Measurements from ENCODE around the gene KSR1.

The KSR1 gene

DNA sequence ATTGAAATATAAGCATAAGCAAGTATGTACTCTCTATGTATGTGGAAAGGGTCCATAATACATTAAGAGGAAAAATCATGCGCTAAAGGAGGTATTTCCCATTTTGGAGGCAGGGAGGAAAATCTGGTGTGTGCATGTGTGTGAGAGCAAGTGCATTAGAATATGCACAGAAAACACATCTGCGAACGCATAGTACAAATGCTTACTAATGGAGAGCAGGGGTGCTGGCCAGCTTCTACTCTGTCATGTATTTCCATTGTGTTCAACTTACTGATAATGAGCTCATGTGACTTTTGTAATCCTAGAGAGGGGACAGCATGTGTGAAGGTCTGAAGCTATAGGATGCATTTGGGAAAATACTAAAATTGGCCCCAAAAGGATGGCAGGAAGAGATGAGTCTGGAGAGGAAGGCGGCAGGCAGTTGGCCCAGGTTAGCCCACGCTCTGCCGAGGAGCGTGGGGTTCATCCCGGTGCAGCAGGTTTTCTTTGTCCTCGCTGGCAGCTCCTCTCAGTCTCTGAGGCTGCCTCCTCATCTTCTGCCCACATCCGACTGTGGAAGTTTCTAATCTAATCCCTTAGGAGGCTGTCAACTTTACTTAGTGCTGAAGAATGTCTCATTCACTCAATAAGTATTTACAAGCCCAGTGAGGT is 17.8 kb upstream of the KSR1 start:
- in situ Hi-C loops (cut with HindIII; ENCODE audit: low pct_ligation_motif_present, low sequenced_read_pairs), result loop anchor here (25.0 kb wide), 1 partner anchor 99 kb away; no protein-coding TSS in a partner anchor

GRCh38 chr17:27439342-27439741 is 16.9 kb upstream of the KSR1 start:
- no peaks in the 10 kb centered on the region for H3K27me3 ChIP-seq (replicated peaks)
- in situ Hi-C loops (cut with HindIII; ENCODE audit: low pct_ligation_motif_present, low sequenced_read_pairs), result loop anchor here (25.0 kb wide), 1 partner anchor 98 kb away; no protein-coding TSS in a partner anchor
- TF ChIP-seq, protein P1, sequence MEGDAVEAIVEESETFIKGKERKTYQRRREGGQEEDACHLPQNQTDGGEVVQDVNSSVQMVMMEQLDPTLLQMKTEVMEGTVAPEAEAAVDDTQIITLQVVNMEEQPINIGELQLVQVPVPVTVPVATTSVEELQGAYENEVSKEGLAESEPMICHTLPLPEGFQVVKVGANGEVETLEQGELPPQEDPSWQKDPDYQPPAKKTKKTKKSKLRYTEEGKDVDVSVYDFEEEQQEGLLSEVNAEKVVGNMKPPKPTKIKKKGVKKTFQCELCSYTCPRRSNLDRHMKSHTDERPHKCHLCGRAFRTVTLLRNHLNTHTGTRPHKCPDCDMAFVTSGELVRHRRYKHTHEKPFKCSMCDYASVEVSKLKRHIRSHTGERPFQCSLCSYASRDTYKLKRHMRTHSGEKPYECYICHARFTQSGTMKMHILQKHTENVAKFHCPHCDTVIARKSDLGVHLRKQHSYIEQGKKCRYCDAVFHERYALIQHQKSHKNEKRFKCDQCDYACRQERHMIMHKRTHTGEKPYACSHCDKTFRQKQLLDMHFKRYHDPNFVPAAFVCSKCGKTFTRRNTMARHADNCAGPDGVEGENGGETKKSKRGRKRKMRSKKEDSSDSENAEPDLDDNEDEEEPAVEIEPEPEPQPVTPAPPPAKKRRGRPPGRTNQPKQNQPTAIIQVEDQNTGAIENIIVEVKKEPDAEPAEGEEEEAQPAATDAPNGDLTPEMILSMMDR (IDR thresholded peaks at IDR 0.05; ENCODE audit: low read depth, low read length, missing control alignments), result no peak
- H3K27ac ChIP-seq, result no peak overlapping the region
- no peak for DNase-seq
- no peak overlapping the region for H3K4me3 ChIP-seq (ENCODE audit: low read depth, low read length)
- no peaks in the 10 kb centered on the region for H3K36me3 ChIP-seq (replicated peaks)

More for the DNA sequence above, 17.8 kb upstream of the KSR1 start:
- Histone ChIP-seq H3K27ac (no peak overlapping the region), H3K27me3 (replicated peaks) (no peaks in the 10 kb centered on the region), H3K36me3 (replicated peaks) (no peaks in the 10 kb centered on the region), H3K4me3 (ENCODE audit: low read depth, low read length) (no peak overlapping the region)
- DNase-seq, result no peak
- TF ChIP-seq, protein P1 (IDR thresholded peaks at IDR 0.05; ENCODE audit: low read depth, low read length, missing control alignments), result no peak

DNA sequence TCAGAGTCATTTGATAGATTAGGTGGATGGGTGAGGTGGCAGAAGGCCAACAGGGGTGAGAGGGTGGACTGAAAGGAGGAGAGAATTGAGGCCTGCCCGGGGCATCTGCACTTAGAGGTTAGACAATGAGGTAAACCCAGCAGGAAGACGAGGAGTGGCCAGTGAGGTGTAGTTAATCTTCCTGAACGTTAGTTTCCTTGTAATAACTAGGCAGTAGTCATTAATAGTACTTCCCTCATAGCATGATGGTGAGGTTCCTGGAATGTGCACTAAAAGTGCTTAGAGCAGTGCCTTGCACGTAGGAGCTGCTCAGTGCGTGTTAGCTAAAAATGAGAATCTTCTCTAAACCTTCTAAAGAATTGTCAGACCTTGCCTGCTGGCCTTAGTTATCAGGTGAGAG is 13.5 kb upstream of the KSR1 start:
- in situ Hi-C loops (cut with HindIII; ENCODE audit: low pct_ligation_motif_present, low sequenced_read_pairs), result loop anchor here (25.0 kb wide), 1 partner anchor 95 kb away; no protein-coding TSS in a partner anchor
- no peak for DNase-seq
- Histone ChIP-seq H3K4me3 (ENCODE audit: low read depth, low read length) (no peak overlapping the region), H3K27me3 (replicated peaks) (no peaks in the 10 kb centered on the region), H3K27ac (no peak overlapping the region), H3K36me3 (replicated peaks) (no peaks in the 10 kb centered on the region)
- TF ChIP-seq, protein P1 (IDR thresholded peaks at IDR 0.05; ENCODE audit: low read depth, low read length, missing control alignments), result no peak

DNA sequence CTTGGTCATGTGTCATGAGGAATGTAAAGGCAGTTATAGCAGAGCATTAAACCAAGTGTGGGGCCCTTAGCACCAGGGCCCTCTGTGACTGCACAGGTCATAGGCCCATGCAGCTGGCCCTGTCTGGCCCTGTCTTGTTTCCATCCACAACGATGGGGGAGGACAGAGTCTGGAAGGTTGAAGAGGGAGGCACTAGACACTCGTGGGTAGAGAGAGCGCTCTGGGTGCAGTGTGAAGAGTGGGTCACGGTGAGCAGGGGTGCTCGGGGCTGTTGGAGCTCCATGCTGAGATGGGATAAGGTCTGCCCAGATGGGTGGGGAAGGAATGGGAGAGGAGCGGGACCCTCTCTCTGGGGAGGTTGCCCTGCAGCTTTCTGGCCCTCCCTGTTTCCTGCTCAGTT is 12.8 kb upstream of the KSR1 start:
- no peak for DNase-seq
- in situ Hi-C loops (cut with HindIII; ENCODE audit: low pct_ligation_motif_present, low sequenced_read_pairs), result loop anchor here (25.0 kb wide), 1 partner anchor 94 kb away; no protein-coding TSS in a partner anchor
- Histone ChIP-seq H3K4me3 (ENCODE audit: low read depth, low read length) (no peak overlapping the region), H3K36me3 (replicated peaks) (no peaks in the 10 kb centered on the region), H3K27me3 (replicated peaks) (no peaks in the 10 kb centered on the region), H3K27ac (no peak overlapping the region)
- TF ChIP-seq, protein P1 (IDR thresholded peaks at IDR 0.05; ENCODE audit: low read depth, low read length, missing control alignments), result no peak

DNA sequence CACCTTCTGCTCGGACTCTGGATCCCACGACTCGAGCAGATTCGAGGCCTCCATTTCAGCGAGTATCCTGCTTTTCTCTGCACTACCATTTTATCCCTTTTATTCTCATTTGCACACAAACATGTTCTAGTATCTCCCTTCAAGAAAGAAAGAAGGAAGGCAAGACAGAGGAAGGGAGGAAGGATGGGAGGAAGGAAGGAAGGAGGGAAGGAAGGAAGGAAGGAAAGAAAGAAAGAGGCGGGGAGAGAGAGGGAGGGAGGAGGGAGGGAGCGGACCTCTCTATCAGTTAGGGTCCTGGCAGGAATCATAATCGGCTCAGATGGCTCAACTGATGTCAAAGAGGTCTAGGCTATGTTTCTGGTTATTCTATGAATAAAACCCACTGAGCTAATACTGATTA is 10.3 kb upstream of the KSR1 start:
- Histone ChIP-seq H3K27me3 (replicated peaks) (no peaks in the 10 kb centered on the region), H3K36me3 (replicated peaks) (no peaks in the 10 kb centered on the region), H3K27ac (peak overlapping the region; percentile 84), H3K4me3 (ENCODE audit: low read depth, low read length) (no peak overlapping the region)
- in situ Hi-C loops (cut with HindIII; ENCODE audit: low pct_ligation_motif_present, low sequenced_read_pairs), result loop anchor here (25.0 kb wide), 1 partner anchor 91 kb away; no protein-coding TSS in a partner anchor
- TF ChIP-seq, protein P1 (IDR thresholded peaks at IDR 0.05; ENCODE audit: low read depth, low read length, missing control alignments), result no peak
- DNase-seq, result no peak
